ENCODE measurements around the gene CC2D1B.

- no peak for TF ChIP-seq POLR2A (IDR thresholded peaks at IDR 0.05; ENCODE audit: low read depth, low read length)
- no peak for TF ChIP-seq CTCF (IDR thresholded peaks at IDR 0.05; ENCODE audit: extremely low read depth in 1 of 2, insufficient read depth in 1 of 2, low read depth in 1 of 2, low read length in 2 of 2)
- no peak for TF ChIP-seq MYC (IDR thresholded peaks at IDR 0.05; ENCODE audit: low read depth, low read length)
Observed at GRCh38 chr1:52393174-52393573, 27.2 kb upstream of the CC2D1B start.

All from endothelial cell of umbilical vein (primary cell).